HCT116 (cell line): ENCODE results near the gene NAXE. TPM values are rescaled to one million over a fixed set of nuclear protein-coding genes. Genes with fewer than 3 reads are reported as not detected.

ENCODE experiments used
- ATAC-seq: fragments of 200-7000 bp; cut with Tn5 transposase; 2 replicates; pipeline ENCODE4 v1.9.1; 2020; ENCODE audit warnings: mild to moderate bottlenecking, moderate library complexity
- BruUV-seq: library from RNA; stranded (reverse); fragments of 400-500 nt; replicated peaks from 2 replicates; lab custom pipeline; 2021; lab: Mats Ljungman, UMichigan
- CTCF ChIA-PET: fragments of 300-600 bp; sonication (Branson Sonifier 250); formaldehyde crosslinking; loops from one replicate; lab custom pipeline; 2021; ENCODE audit warnings: antibody characterized with exemption; lab: Charles Lee
- POLR2A ChIA-PET: fragments of 300-600, 350-600 bp; sonication (Branson Sonifier 250); formaldehyde crosslinking; loops from one replicate; lab custom pipeline; 2021; ENCODE audit warnings: antibody characterized with exemption; lab: Charles Lee
- RAD21 ChIA-PET, 2 experiments: fragments of 300-600 bp; sonication (Branson Sonifier 250); formaldehyde crosslinking; loops; one replicate each; lab custom pipeline; 2023; ENCODE audit warnings: low total read pairs in 2 of 2; ENCODE audit not compliant: uncharacterized antibody in 2 of 2, unreplicated experiment in 2 of 2, low non-redundant PET in 1 of 2; lab: Charles Lee
- DNase-seq: peaks from one replicate; pipeline ENCODE4 v3.0.0-alpha.2; 2010; ENCODE audit warnings: low read depth, low spot score
- H2AFZ ChIP-seq: fragments of 200-600 bp; shearing (Covaris generic), sonication (generic); 2 replicates; pipeline ENCODE4 v1.6.1; 2017; ENCODE audit warnings: low read depth, mixed run types, mixed read lengths, antibody characterized with exemption, low read length; ENCODE audit not compliant: poor library complexity, severe bottlenecking
- H3K27ac ChIP-seq: 2 replicates; pipeline ENCODE4 v1.5.1; 2012; ENCODE audit warnings: low read depth, low read length
- H3K27me3 ChIP-seq: fragments of 200-600 bp; sonication (generic); 2 replicates; pipeline ENCODE4 v1.6.1; 2016; ENCODE audit warnings: mixed run types, low read length, mixed read lengths; ENCODE audit not compliant: insufficient read depth
- H3K36me3 ChIP-seq, 2 experiments: fragments of 200-500 bp in 1 of 2; fragments of 200-600 bp in 1 of 2; sonication (Bioruptor generic) in 1 of 2; sonication (generic) in 1 of 2; 2 replicates each; pipeline versions ENCODE4 v1.5.1 to v1.6.1; 2014 to 2016; ENCODE audit warnings: low read length in 2 of 2, inconsistent platforms in 1 of 2, mixed read lengths in 1 of 2, mixed run types in 1 of 2; ENCODE audit not compliant: insufficient read depth in 2 of 2, control insufficient read depth in 1 of 2
- H3K4me1 ChIP-seq, 2 experiments: fragments of 200-600 bp in 1 of 2; sonication (generic) in 1 of 2; 2 replicates each; pipeline versions ENCODE4 v1.5.1 to v1.6.1; 2012 to 2017; ENCODE audit warnings: low read length in 2 of 2, inconsistent platforms in 1 of 2, mild to moderate bottlenecking in 1 of 2, mixed read lengths in 1 of 2, mixed run types in 1 of 2, moderate library complexity in 1 of 2; ENCODE audit not compliant: insufficient read depth in 2 of 2, control insufficient read depth in 1 of 2
- H3K4me2 ChIP-seq: fragments of 200-600 bp; sonication (generic); 2 replicates; pipeline ENCODE4 v1.6.1; 2017; ENCODE audit warnings: mixed run types, low read length, mixed read lengths
- H3K4me3 ChIP-seq, 2 experiments: fragments of 200-600 bp in 1 of 2; sonication (generic) in 1 of 2; replicated peaks in 1 of 2; 2 replicates each; pipeline ENCODE4 v1.5.1; 2011 to 2016; ENCODE audit warnings: low read length in 2 of 2, control low read depth in 1 of 2, low read depth in 1 of 2, mild to moderate bottlenecking in 1 of 2, mixed read lengths in 1 of 2, mixed run types in 1 of 2
- H3K79me2 ChIP-seq: fragments of 200-600 bp; sonication (generic); 2 replicates; pipeline ENCODE4 v1.6.1; 2017; ENCODE audit warnings: mild to moderate bottlenecking, mixed run types, low read length, moderate library complexity, mixed read lengths; ENCODE audit not compliant: insufficient read depth
- H3K9ac ChIP-seq: fragments of 200-600 bp; sonication (generic); 2 replicates; pipeline ENCODE4 v1.6.1; 2016; ENCODE audit warnings: low read length, mixed read lengths
- H3K9me2 ChIP-seq: fragments of 200-600 bp; sonication (generic), shearing (Covaris generic); 2 replicates; pipeline ENCODE4 v1.6.1; 2017; ENCODE audit warnings: mixed run types, mild to moderate bottlenecking, moderate library complexity; ENCODE audit not compliant: insufficient read depth
- H3K9me3 ChIP-seq, 2 experiments: fragments of 200-500 bp in 1 of 2; fragments of 200-600 bp in 1 of 2; sonication (Bioruptor generic) in 1 of 2; sonication (generic) in 1 of 2; 2 replicates each; pipeline ENCODE4 v1.6.1; 2014 to 2017; ENCODE audit warnings: low read length in 2 of 2, mixed read lengths in 2 of 2, inconsistent platforms in 1 of 2, low read depth in 1 of 2, mild to moderate bottlenecking in 1 of 2, mixed run types in 1 of 2, moderate library complexity in 1 of 2; ENCODE audit not compliant: control insufficient read depth in 1 of 2, insufficient read depth in 1 of 2
- H4K20me1 ChIP-seq: fragments of 200-600 bp; sonication (generic), shearing (Covaris generic); 2 replicates; pipeline ENCODE4 v1.6.1; 2017; ENCODE audit warnings: mixed run types, mild to moderate bottlenecking, moderate library complexity; ENCODE audit not compliant: insufficient read depth
- CBX3 ChIP-seq: IDR thresholded peaks from 2 replicates; pipeline ENCODE4 v1.6.1; 2012; ENCODE audit warnings: low read depth
- EZH2 ChIP-seq: fragments of 200-600 bp; sonication (generic); IDR thresholded peaks from 2 replicates; pipeline ENCODE4 v1.6.1; 2017; ENCODE audit warnings: antibody characterized with exemption, mixed run types
- JUND ChIP-seq: IDR thresholded peaks from 2 replicates; pipeline ENCODE4 v1.6.1; 2012
- POLR2A ChIP-seq: IDR thresholded peaks from 2 replicates; pipeline ENCODE4 v1.7.0; 2011; ENCODE audit warnings: borderline replicate concordance; ENCODE audit not compliant: insufficient read depth, insufficient read length; ENCODE audit errors: extremely low read depth
- RAD21 ChIP-seq: IDR thresholded peaks from 2 replicates; pipeline ENCODE4 v1.6.1; 2012; ENCODE audit warnings: low read depth, mild to moderate bottlenecking
- SRF ChIP-seq: IDR thresholded peaks from 2 replicates; pipeline ENCODE4 v1.6.1; 2012; ENCODE audit warnings: low read depth
- TCF7L2 ChIP-seq: IDR thresholded peaks from 2 replicates; pipeline ENCODE4 v1.7.0; 2011; ENCODE audit warnings: borderline replicate concordance, inconsistent platforms; ENCODE audit not compliant: insufficient read depth, insufficient read length; ENCODE audit errors: extremely low read depth
- ZFX ChIP-seq: fragments of 450-650 bp; IDR thresholded peaks from 2 replicates; pipeline ENCODE4 v1.6.1; 2017
- intact Hi-C: fragments of 100-400 bp; cut with micrococcal nuclease; formaldehyde crosslinking; loops from 2 replicates; pipeline ENCODE4 v1.10.0; 2022
- total RNA-seq: library from RNA; stranded (reverse); gene quantifications from one replicate; pipeline ENCODE4 v1.2.1, GENCODE V29; 2021; ENCODE audit not compliant: unreplicated experiment
- TF ChIP-seq, protein P1 (sequence below): IDR thresholded peaks from 2 replicates; pipeline ENCODE4 v1.6.1; 2012; ENCODE audit warnings: low read depth
- TF ChIP-seq, protein P2 (sequence below), 3 experiments: fragments of 200-600 bp in 1 of 3; sonication (generic) in 1 of 3; IDR thresholded peaks in 2 of 3; conservative IDR thresholded peaks in 1 of 3; 2 replicates each; pipeline ENCODE4 v1.5.1; 2012 to 2017; ENCODE audit warnings: low read depth in 2 of 3, low read length in 2 of 3, antibody characterized with exemption in 1 of 3, borderline replicate concordance in 1 of 3, control low read depth in 1 of 3, mild to moderate bottlenecking in 1 of 3, mixed read lengths in 1 of 3, mixed run types in 1 of 3, moderate library complexity in 1 of 3; ENCODE audit not compliant: insufficient read depth in 1 of 3

Gene NAXE
- total RNA-seq, 1 experiment from 2014 or later, result 139 TPM

DNA sequence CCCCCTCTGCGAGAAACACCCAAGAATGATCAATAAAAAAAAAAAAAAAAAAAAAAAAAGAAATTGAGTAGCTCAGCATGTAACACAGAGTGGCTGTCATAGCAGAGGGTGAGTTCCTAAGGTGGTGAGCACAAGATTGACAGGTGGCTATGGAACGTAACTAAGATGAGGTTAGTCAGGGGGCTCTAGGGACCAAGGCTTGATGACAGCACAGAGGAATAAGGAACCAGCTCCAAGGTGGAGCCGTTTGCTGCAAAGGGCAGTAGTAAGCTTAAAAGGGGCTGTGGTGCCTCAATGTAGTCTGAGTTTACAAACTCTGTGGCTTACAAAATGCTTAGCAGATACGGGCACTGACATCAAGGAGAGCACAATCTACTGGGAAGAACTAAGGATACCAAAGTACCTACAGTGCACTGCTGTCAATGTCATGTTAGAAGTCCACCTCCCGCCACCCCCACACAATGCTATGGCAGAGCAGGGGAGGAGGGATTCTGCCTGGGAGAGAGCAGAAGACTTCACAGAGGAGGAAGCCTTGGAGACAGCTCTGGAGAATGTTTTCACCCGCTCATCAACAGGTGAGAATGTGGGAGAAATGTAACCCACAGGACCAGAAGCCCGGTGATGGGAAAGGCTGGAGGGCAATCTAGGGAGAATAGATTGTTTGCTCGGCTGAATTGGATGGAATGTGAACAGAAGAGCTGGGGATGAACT, 32.3 kb upstream of the NAXE start:
- Histone ChIP-seq H3K79me2 (no peaks in the 10 kb centered on the region), H3K27me3 (no peaks in the 10 kb centered on the region), H4K20me1 (no peaks in the 10 kb centered on the region), H3K4me2 (no peak overlapping the region), H3K9me2 (no peaks in the 10 kb centered on the region), H3K27ac (no peak overlapping the region), H3K9me3 (no peaks in the 10 kb centered on the region)
- CTCF ChIA-PET, result no interaction called here
- POLR2A ChIA-PET, result no interaction called here
- DNase-seq (no peak), ATAC-seq (no peak)
- RAD21 ChIA-PET, result no interaction called here
- BruUV-seq, result no TSS peak
- intact Hi-C loops, result no loop called here
- TF ChIP-seq JUND (no peak), TCF7L2 (no peak), ZFX (no peak), POLR2A (no peak), RAD21 (no peak), CBX3 (no peak), EZH2 (no peak), SRF (no peak)
- TF ChIP-seq, protein P1, sequence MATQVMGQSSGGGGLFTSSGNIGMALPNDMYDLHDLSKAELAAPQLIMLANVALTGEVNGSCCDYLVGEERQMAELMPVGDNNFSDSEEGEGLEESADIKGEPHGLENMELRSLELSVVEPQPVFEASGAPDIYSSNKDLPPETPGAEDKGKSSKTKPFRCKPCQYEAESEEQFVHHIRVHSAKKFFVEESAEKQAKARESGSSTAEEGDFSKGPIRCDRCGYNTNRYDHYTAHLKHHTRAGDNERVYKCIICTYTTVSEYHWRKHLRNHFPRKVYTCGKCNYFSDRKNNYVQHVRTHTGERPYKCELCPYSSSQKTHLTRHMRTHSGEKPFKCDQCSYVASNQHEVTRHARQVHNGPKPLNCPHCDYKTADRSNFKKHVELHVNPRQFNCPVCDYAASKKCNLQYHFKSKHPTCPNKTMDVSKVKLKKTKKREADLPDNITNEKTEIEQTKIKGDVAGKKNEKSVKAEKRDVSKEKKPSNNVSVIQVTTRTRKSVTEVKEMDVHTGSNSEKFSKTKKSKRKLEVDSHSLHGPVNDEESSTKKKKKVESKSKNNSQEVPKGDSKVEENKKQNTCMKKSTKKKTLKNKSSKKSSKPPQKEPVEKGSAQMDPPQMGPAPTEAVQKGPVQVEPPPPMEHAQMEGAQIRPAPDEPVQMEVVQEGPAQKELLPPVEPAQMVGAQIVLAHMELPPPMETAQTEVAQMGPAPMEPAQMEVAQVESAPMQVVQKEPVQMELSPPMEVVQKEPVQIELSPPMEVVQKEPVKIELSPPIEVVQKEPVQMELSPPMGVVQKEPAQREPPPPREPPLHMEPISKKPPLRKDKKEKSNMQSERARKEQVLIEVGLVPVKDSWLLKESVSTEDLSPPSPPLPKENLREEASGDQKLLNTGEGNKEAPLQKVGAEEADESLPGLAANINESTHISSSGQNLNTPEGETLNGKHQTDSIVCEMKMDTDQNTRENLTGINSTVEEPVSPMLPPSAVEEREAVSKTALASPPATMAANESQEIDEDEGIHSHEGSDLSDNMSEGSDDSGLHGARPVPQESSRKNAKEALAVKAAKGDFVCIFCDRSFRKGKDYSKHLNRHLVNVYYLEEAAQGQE, result no peak
- TF ChIP-seq, protein P2, sequence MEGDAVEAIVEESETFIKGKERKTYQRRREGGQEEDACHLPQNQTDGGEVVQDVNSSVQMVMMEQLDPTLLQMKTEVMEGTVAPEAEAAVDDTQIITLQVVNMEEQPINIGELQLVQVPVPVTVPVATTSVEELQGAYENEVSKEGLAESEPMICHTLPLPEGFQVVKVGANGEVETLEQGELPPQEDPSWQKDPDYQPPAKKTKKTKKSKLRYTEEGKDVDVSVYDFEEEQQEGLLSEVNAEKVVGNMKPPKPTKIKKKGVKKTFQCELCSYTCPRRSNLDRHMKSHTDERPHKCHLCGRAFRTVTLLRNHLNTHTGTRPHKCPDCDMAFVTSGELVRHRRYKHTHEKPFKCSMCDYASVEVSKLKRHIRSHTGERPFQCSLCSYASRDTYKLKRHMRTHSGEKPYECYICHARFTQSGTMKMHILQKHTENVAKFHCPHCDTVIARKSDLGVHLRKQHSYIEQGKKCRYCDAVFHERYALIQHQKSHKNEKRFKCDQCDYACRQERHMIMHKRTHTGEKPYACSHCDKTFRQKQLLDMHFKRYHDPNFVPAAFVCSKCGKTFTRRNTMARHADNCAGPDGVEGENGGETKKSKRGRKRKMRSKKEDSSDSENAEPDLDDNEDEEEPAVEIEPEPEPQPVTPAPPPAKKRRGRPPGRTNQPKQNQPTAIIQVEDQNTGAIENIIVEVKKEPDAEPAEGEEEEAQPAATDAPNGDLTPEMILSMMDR (IDR thresholded peaks at IDR 0.05 in 2 of 3, conservative IDR thresholded peaks at IDR 0.05 in 1 of 3; ENCODE audit: borderline replicate concordance in 1 of 3, insufficient read depth in 1 of 3, low read depth in 2 of 3, low read length in 2 of 3), result no peak
- TF ChIP-seq, all 23 proteins: peak for 0
- H3K9ac ChIP-seq, result no peak overlapping the region
- H3K4me3 ChIP-seq, result no peak overlapping the region
- H3K36me3 ChIP-seq, result peaks cover 16 to 17% of the 10 kb centered on the region in 2 experiments; a peak in 3 of 4 replicates
- H2AFZ ChIP-seq, result no peak overlapping the region
- H3K4me1 ChIP-seq, result no peaks in the 10 kb centered on the region
